Activated T-helper 9 cell treated with anti-CD3 and anti-CD28 coated beads, Interleukin-2, amount 50 U/mL, for 16 hours (primary cell): Measurements from ENCODE around the gene FMR1NB.

Source experiments
- DNase-seq: peaks from one replicate; pipeline ENCODE4 v3.0.0-alpha.2; 2020; ENCODE audit warnings: low read depth

The FMR1NB gene

GRCh38 chrX:148070504-148070877, 89.4 kb downstream of the FMR1NB start:
- DNase-seq, result no peak
